Midbrain (tissue), 1 donor: Measurements from ENCODE around the gene FAM118A.

ENCODE experiments used
- DNase-seq: peaks from one replicate; lab custom pipeline; 2025; lab: John Stamatoyannopoulos, UW

FAM118A gene

GRCh38 chr22:45376703-45377102 lies 67.0 kb downstream of the FAM118A start:
- no peak for DNase-seq

DNA sequence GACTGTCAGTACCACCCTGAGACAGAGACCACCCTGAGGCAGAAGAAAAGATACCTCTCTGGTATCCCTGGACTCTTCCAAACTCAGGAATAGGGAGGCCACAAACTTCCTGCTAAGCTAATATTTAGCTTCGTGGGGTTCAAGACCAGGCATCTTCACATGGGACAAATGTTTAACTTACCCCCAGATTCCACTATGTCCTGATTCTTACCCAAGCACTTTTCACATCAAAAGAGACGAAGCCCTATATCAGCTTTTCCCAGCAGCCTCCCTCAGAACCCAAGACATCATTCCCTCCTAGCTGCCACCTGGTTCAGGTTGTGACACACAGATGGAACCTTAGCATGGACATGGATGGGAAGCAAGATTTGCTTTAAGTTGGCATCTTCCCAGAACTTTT lies 71.6 kb downstream of the FAM118A start:
- no peak for DNase-seq

GRCh38 chr22:45389546-45389945 lies 79.8 kb downstream of the FAM118A start:
- DNase-seq: no peak
